Stimulated activated CD4-positive, alpha-beta T cell treated with anti-CD3 and anti-CD28 coated beads, Interleukin-12 subunit alpha, Interleukin-12 subunit beta, amount 100 ng/mL, for 48 hours (primary cell): Measurements from ENCODE around the gene ZNF92.
"Not testable (repeated sequence)": the region's sequence is repeated elsewhere in the genome, so short reads cannot be mapped to it uniquely, and the experiment has no call there.

Experiments
- DNase-seq, 3 donors: peaks; one replicate each; pipeline ENCODE4 v3.0.0-alpha.2; 2020; ENCODE audit warnings: low read depth in 2 of 3, low spot score in 1 of 3

Gene ZNF92

GRCh38 chr7:65423286-65423685, 49.6 kb downstream of the ZNF92 start:
- not testable (repeated sequence) for DNase-seq

DNA sequence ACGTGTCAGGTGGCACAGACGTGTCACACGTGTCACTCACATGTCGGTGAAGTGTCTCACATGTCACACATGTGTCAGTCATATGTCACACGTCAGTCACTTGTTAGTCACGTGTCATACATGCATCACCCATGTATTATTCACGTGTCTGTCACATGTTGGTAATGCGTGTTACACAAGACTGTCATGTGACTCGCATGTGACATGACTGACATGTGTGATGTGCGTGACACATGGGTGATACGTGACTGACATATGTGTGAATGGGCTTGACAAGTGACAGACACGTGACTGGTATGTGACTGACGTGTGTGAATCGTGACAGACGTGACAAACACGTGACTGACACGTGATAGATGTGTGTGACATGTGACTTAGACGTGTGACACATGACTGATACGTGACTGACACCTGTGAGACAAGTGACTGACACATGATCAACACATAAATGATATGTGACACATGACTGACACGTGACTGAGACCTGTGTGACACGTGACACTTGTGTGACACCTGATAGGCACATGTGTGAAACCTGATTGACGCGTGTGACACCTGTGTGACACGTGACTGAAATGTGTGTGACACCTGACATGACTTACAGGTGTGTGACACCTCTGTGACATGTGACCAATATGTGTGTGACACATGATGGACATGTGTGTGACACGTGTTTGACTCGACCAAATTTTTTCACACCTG, 56.1 kb downstream of the ZNF92 start:
- DNase-seq = no peak

- no peak for DNase-seq
Observed at GRCh38 chr7:65430344-65431186, 56.9 kb downstream of the ZNF92 start.

DNA sequence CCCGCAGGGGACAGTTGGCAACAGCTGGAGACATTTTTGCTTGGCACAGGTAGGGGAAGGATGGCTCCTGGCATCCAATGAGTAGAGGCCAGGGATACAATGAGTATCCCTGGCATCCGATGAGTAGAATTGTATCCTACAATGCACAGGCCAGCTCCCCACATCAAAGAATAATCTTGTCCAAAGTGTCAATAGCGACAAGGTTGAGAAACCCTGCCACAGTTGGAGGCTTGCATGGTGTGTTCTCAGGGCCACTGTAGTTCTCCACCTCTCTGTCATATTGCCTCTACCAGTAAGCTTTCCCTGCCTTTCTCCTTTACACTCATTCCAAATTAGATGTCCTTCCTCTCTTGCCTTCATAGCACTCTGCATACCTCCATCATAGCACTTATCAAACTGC, 60.7 kb downstream of the ZNF92 start:
- DNase-seq = no peak

- no peak for DNase-seq
Observed at GRCh38 chr7:65436163-65436562, 62.5 kb downstream of the ZNF92 start.

GRCh38 chr7:65438598-65438997, 64.9 kb downstream of the ZNF92 start:
- no peak for DNase-seq

- no peak for DNase-seq
Observed at GRCh38 chr7:65441010-65441409, 67.4 kb downstream of the ZNF92 start.

- no peak for DNase-seq
Observed at GRCh38 chr7:65444205-65444842, 70.7 kb downstream of the ZNF92 start.

DNA sequence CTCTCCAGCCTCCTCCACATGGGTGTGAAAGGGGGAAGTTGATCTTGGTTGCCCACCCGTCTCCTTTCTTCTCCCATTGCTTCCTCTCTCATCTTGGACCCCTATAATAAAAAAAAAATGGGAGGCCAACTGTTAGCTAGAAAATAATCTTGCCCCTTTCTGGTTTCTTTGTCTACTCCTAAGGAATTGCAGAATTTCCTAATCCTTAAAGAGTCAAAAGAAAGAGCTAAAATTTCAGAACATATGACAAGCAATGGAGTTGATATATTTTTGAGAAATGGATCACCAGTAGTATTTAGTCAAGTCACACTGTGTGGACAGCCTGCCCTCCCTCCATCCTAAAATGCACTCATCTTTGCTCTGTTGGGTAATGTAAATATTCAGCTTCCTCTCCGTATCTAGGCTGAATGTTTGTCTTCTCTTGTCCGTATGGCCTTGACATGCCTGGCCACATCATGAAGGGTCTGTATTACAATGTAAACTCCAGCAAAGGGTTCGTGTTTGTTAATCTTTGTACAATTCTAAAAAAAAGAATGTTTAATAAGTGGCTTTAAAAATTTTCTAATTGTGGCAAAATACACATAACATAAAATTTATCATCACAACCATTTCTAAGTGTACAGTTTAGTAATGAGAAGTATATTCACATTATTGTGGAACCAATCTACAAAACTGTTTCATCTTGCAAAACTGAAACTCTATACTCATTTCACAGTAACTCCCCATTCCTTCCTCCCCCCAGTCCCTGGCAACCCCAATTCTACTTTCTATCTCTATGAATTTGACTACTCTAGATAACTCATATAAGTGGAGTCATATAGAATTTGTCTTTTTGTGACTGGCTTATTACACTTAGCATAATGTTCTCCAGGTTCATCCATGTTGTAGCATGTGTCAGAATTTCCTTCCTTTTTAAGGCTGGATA, 71.5 kb downstream of the ZNF92 start:
- DNase-seq = no peak

DNA sequence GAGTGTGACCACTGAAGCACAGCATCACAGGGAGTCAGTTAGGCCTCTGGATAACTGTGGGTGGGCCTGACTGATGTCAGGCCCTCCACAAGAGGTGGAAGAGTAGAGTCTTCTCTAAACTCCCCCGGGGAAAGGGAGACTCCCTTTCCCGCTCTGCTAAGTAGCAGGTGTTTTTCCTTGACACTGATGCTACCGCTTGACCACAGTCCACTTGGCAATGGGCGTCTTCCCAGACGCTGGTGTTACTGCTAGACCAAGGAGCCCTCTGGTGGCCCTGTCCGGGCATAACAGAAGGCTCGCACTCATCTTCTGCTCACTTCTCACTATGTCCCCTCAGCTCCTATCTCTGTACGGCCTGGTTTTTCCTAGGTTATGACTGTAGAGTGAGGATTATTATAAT, 73.4 kb downstream of the ZNF92 start:
- not testable (repeated sequence) for DNase-seq

DNA sequence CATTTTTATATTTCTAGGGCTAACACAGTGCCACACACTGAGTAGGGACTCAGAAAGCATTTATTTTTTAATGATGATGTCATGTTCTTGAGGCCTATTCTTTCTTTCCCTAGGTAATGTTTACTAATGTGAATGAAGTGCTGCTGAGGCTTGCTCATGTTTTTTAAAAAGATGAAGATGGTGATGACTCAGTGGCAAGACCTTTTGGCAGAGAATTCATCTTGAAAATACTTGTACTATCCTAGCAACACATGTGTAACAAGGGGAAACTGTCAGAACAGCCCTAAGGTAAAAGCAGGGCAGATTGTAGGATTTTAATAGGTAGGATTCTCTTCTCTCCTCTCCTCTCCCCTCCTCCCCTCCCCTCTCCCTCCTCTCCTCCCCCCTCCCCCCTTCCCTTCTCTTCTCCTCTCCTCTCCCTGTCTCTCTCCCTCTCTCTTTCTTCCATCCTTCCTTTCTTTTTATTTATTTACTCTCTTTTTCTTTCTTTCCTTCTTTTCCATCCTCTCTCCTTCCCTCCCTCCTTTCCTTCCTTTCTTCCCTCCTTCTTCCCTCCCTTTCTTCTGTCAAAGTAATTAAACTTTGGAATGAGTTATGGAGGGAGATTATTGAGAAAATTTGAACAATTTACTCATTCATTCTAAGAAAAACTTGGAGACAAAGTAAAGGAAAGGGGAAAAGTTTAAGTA, 75.3 kb downstream of the ZNF92 start:
- DNase-seq = no peak

DNA sequence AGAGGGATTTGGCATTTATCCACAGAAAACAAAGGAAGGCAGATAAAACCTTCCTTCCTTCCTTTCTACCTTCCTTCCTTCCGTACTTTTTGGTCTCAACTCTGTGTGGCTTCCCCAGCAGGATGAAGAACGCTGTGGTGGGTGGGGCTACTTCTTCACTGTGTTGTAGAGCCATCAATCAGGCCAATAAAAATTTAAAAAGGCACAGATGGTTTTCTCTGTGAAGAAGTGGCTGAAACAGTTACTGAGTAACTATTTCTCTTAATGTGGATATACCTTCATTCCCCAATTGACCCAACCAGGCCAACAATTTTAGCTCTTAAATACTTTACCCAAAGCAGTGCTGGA, 75.8 kb downstream of the ZNF92 start:
- DNase-seq = no peak
